ENCODE measurements around the gene KRT32. TPM values are rescaled to one million over a fixed set of nuclear protein-coding genes. Genes with fewer than 3 reads are reported as not detected.

Gene KRT32
- total and polyA plus RNA-seq, 3 donors from 2014 or later = 0.19 TPM; not detected in 2

DNA sequence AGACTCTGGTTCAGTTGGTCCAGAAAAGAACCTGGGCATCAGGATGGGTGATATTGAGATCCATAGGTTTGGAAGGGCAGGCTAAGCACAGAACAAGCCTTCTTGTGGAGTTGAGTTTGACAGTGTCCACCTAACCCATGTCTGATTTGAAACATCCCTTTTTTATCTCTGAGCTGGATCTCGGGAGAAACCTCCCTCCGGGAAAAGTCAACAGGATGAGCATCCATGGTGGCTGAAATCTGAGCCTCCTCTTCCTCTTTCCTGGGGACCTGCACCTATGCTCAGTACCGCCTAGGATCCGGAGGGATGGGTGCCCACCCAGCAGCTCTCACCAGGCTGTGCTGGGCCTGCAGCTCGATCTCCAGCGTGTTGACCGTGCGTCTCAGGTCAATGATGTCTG is 3.4 kb downstream of the KRT32 start:
- TF ChIP-seq POLR2A (IDR thresholded peaks at IDR 0.05) = no peak
- TF ChIP-seq, protein P1, sequence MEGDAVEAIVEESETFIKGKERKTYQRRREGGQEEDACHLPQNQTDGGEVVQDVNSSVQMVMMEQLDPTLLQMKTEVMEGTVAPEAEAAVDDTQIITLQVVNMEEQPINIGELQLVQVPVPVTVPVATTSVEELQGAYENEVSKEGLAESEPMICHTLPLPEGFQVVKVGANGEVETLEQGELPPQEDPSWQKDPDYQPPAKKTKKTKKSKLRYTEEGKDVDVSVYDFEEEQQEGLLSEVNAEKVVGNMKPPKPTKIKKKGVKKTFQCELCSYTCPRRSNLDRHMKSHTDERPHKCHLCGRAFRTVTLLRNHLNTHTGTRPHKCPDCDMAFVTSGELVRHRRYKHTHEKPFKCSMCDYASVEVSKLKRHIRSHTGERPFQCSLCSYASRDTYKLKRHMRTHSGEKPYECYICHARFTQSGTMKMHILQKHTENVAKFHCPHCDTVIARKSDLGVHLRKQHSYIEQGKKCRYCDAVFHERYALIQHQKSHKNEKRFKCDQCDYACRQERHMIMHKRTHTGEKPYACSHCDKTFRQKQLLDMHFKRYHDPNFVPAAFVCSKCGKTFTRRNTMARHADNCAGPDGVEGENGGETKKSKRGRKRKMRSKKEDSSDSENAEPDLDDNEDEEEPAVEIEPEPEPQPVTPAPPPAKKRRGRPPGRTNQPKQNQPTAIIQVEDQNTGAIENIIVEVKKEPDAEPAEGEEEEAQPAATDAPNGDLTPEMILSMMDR (IDR thresholded peaks at IDR 0.05) = no peak
- WGBS, 2 donors = 97 to 99% methylated on average over 8 of the region's 8 CpGs
- Histone ChIP-seq H3K27ac (no peak overlapping the region), H3K4me3 (no peak overlapping the region), H3K4me1 (peaks cover 4% of the 10 kb centered on the region), H3K36me3 (ENCODE audit: low read depth, missing control alignments) (no peaks in the 10 kb centered on the region), H3K27me3 (no peaks in the 10 kb centered on the region), H3K9me3 (no peaks in the 10 kb centered on the region)
- no peak for DNase-seq
- intact Hi-C loops (cut with DNase I; ENCODE audit: low total_unique reads) = no loop called here

- Histone ChIP-seq H3K27me3 (no peaks in the 10 kb centered on the region), H3K4me1 (peaks cover 4% of the 10 kb centered on the region), H3K9me3 (no peaks in the 10 kb centered on the region), H3K36me3 (ENCODE audit: low read depth, missing control alignments) (no peaks in the 10 kb centered on the region), H3K4me3 (no peak overlapping the region), H3K27ac (no peak overlapping the region)
- TF ChIP-seq, protein P1 (IDR thresholded peaks at IDR 0.05) = no peak
- TF ChIP-seq POLR2A (IDR thresholded peaks at IDR 0.05) = no peak
- no peak for DNase-seq
- intact Hi-C loops (cut with DNase I; ENCODE audit: low total_unique reads) = no loop called here
- 60 to 65% methylated on average over 3 to 15 of the region's 15 CpGs for WGBS, 2 donors
Measured at GRCh38 chr17:41462705-41463104, 4.5 kb downstream of the KRT32 start.

DNA sequence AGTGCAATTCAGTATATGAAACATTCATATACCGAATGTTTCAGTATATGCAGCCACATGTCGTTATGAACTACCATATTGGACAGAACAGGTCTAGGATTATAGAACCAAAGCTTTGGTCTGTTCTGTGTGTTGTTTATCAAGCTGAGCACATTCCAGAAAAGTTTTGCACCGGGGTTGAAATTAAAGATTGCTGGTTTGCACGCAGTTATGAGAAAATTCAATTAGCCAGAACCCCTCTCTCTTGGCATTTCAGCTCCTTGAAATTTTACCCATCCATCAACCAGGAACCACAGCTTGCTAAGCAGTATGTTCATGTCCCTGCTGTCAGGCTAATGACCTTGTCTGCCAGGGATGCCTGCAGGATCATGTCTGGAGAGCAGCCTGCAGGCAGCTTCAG is 9.5 kb downstream of the KRT32 start:
- H3K4me3 ChIP-seq = no peak overlapping the region
- DNase-seq = no peak
- H3K4me1 ChIP-seq = no peaks in the 10 kb centered on the region
- no peaks in the 10 kb centered on the region for H3K36me3 ChIP-seq (ENCODE audit: low read depth, missing control alignments)
- no peak for TF ChIP-seq POLR2A (IDR thresholded peaks at IDR 0.05)
- TF ChIP-seq, protein P1 (IDR thresholded peaks at IDR 0.05) = no peak
- 60 to 61% methylated on average over 4 of the region's 4 CpGs for whole genome bisulfite sequencing, 2 donors
- H3K9me3 ChIP-seq = no peaks in the 10 kb centered on the region
- H3K27me3 ChIP-seq = no peaks in the 10 kb centered on the region
- intact Hi-C loops (cut with DNase I; ENCODE audit: low total_unique reads) = no loop called here
- H3K27ac ChIP-seq = no peak overlapping the region

- Histone ChIP-seq H3K4me3 (no peak overlapping the region), H3K36me3 (ENCODE audit: low read depth, missing control alignments) (no peaks in the 10 kb centered on the region), H3K27ac (no peak overlapping the region), H3K4me1 (no peaks in the 10 kb centered on the region), H3K9me3 (no peaks in the 10 kb centered on the region), H3K27me3 (no peaks in the 10 kb centered on the region)
- 79 to 90% methylated on average over 3 of the region's 3 CpGs for WGBS, 2 donors
- intact Hi-C loops (cut with DNase I; ENCODE audit: low total_unique reads) = no loop called here
- TF ChIP-seq, protein P1 (IDR thresholded peaks at IDR 0.05) = no peak
- no peak for TF ChIP-seq POLR2A (IDR thresholded peaks at IDR 0.05)
- no peak for DNase-seq
Measured at GRCh38 chr17:41456204-41456603, 11.0 kb downstream of the KRT32 start.

DNA sequence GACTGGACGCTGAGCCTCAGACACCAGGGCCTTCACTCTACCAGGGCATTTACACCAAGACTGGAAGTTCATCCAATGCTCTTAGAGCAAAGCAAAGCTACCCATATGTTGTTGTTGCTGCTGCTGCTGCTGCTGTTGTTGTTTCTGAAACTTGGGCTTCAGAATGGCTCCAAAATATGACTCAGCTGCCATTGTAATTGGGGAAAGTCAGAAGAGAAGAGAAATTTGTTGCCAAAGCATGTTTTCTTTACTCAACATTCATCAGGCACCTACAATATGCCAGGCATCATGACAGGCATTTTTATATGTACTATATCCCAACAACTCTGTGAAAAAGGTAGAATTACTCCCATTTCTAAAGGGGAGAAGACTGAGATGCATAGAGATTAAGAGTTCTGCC is 11.9 kb downstream of the KRT32 start:
- H3K27ac ChIP-seq = no peak overlapping the region
- no peaks in the 10 kb centered on the region for H3K27me3 ChIP-seq
- no peak for DNase-seq
- WGBS, 2 donors = 100% methylated on average over 1 of the region's 1 CpG
- no peaks in the 10 kb centered on the region for H3K36me3 ChIP-seq (ENCODE audit: low read depth, missing control alignments)
- TF ChIP-seq, protein P1 (IDR thresholded peaks at IDR 0.05) = no peak
- no peak for TF ChIP-seq POLR2A (IDR thresholded peaks at IDR 0.05)
- intact Hi-C loops (cut with DNase I; ENCODE audit: low total_unique reads) = no loop called here
- no peaks in the 10 kb centered on the region for H3K9me3 ChIP-seq
- no peak overlapping the region for H3K4me3 ChIP-seq
- no peaks in the 10 kb centered on the region for H3K4me1 ChIP-seq
